Neural cell (in vitro differentiated cells): ENCODE data around the gene PTRH1. TPM values are rescaled to one million over a fixed set of nuclear protein-coding genes. Genes with fewer than 3 reads are reported as not detected.

ENCODE experiments used
- H2AFZ ChIP-seq: fragments of 200-600, 300-800 bp; sonication (generic), shearing (Covaris generic); 2 replicates; pipeline ENCODE4 v1.6.0; 2014; ENCODE audit warnings: low read depth, mild to moderate bottlenecking, antibody characterized with exemption, low read length, moderate library complexity
- H3F3A ChIP-seq: fragments of 200-600 bp; shearing (Covaris generic); 2 replicates; pipeline ENCODE4 v1.6.1; 2016; ENCODE audit warnings: mild to moderate bottlenecking, moderate library complexity, mixed read lengths, antibody characterized with exemption, low read length; ENCODE audit not compliant: insufficient read depth, poor library complexity, severe bottlenecking
- H3K27ac ChIP-seq: fragments of 200-600, 300-800 bp; sonication (generic), shearing (Covaris generic); 2 replicates; pipeline ENCODE4 v1.5.1; 2014; ENCODE audit warnings: mild to moderate bottlenecking, low read length, moderate library complexity
- H3K27me3 ChIP-seq: fragments of 300-800, 200-600 bp; sonication (generic), shearing (Covaris generic); 2 replicates; pipeline ENCODE4 v1.6.0; 2014; ENCODE audit warnings: mild to moderate bottlenecking, low read depth, low read length, moderate library complexity; ENCODE audit not compliant: insufficient read depth
- H3K36me3 ChIP-seq: fragments of 300-800, 200-600 bp; sonication (generic), shearing (Covaris generic); 2 replicates; pipeline ENCODE4 v1.5.1; 2014; ENCODE audit warnings: mild to moderate bottlenecking, antibody characterized with exemption, low read length, moderate library complexity; ENCODE audit not compliant: insufficient read depth
- H3K4me2 ChIP-seq: fragments of 300-800, 200-600 bp; sonication (generic), shearing (Covaris generic); 2 replicates; pipeline ENCODE4 v1.6.0; 2014; ENCODE audit warnings: mild to moderate bottlenecking, low read length
- H3K4me3 ChIP-seq: fragments of 300-800, 200-600 bp; sonication (generic), shearing (Covaris generic); 2 replicates; pipeline ENCODE4 v1.5.1; 2014; ENCODE audit warnings: mild to moderate bottlenecking, low read length, moderate library complexity
- H3K79me2 ChIP-seq: fragments of 200-600 bp; shearing (Covaris generic); replicated peaks from 2 replicates; pipeline ENCODE4 v1.6.0; 2014; ENCODE audit warnings: mild to moderate bottlenecking, low read length, moderate library complexity; ENCODE audit not compliant: insufficient read depth
- H3K9ac ChIP-seq: fragments of 300-800, 200-600 bp; sonication (generic), shearing (Covaris generic); 2 replicates; pipeline ENCODE4 v1.6.1; 2016; ENCODE audit warnings: mild to moderate bottlenecking, low read length, mixed read lengths
- H3K9me2 ChIP-seq: fragments of 200-600 bp; shearing (Covaris generic); 2 replicates; pipeline ENCODE4 v1.6.1; 2016; ENCODE audit warnings: mild to moderate bottlenecking, low read length, mixed read lengths; ENCODE audit not compliant: insufficient read depth
- H3K9me3 ChIP-seq: fragments of 200-600, 300-800 bp; sonication (generic), shearing (Covaris generic); 2 replicates; pipeline ENCODE4 v1.6.1; 2016; ENCODE audit warnings: mild to moderate bottlenecking, mixed run types, low read length, moderate library complexity, mixed read lengths
- H4K20me1 ChIP-seq: fragments of 200-600 bp; shearing (Covaris generic); 2 replicates; pipeline ENCODE4 v1.6.1; 2016; ENCODE audit warnings: mild to moderate bottlenecking, mixed run types; ENCODE audit not compliant: insufficient read depth
- CTCF ChIP-seq: fragments of 450-650 bp; IDR thresholded peaks from 2 replicates; pipeline ENCODE4 v1.5.1; 2014; ENCODE audit warnings: antibody characterized with exemption, mild to moderate bottlenecking, moderate library complexity; ENCODE audit not compliant: poor library complexity, severe bottlenecking
- EP300 ChIP-seq: fragments of 450-650 bp; conservative IDR thresholded peaks from 2 replicates; pipeline ENCODE4 v1.6.1; 2014; ENCODE audit warnings: antibody characterized with exemption, mild to moderate bottlenecking, moderate library complexity; ENCODE audit not compliant: poor library complexity, severe bottlenecking
- EZH2 ChIP-seq: fragments of 200-600, 300-800 bp; shearing (Covaris generic), sonication (generic); IDR thresholded peaks from 2 replicates; pipeline ENCODE4 v1.6.1; 2014; ENCODE audit warnings: antibody characterized with exemption, low read length, borderline replicate concordance, mild to moderate bottlenecking; ENCODE audit not compliant: insufficient read depth, poor library complexity, severe bottlenecking
- MXI1 ChIP-seq: fragments of 450-650 bp; conservative IDR thresholded peaks from 2 replicates; pipeline ENCODE4 v1.6.1; 2014; ENCODE audit warnings: antibody characterized with exemption, mild to moderate bottlenecking; ENCODE audit not compliant: poor library complexity, severe bottlenecking
- POLR2AphosphoS5 ChIP-seq: IDR thresholded peaks from 2 replicates; pipeline ENCODE4 v1.6.1; 2012
- RAD21 ChIP-seq: fragments of 450-650 bp; conservative IDR thresholded peaks from 2 replicates; pipeline ENCODE4 v1.6.1; 2014; ENCODE audit warnings: antibody characterized with exemption, mild to moderate bottlenecking, moderate library complexity
- SMC3 ChIP-seq: fragments of 450-650 bp; conservative IDR thresholded peaks from 2 replicates; pipeline ENCODE4 v1.6.1; 2014; ENCODE audit warnings: antibody characterized with exemption, mild to moderate bottlenecking, moderate library complexity; ENCODE audit not compliant: poor library complexity
- TAF1 ChIP-seq: IDR thresholded peaks from 2 replicates; pipeline ENCODE4 v1.6.1; 2012; ENCODE audit warnings: low read depth
- polyA plus RNA-seq: library from polyadenylated mRNA; depleted of rRNA; stranded (reverse); fragments of >200 nt; gene quantifications from 2 replicates; pipeline ENCODE4 v1.2.3, GENCODE V29; 2014
- TF ChIP-seq, protein P1 (sequence below): IDR thresholded peaks from 2 replicates; pipeline ENCODE4 v1.6.1; 2012; ENCODE audit warnings: borderline replicate concordance

The PTRH1 gene
- polyA plus RNA-seq, 1 donor from 2014 or later = 20.0 TPM

- Histone ChIP-seq H3K9me3 (no peaks in the 10 kb centered on the region), H3K79me2 (no peaks in the 10 kb centered on the region), H3F3A (no peaks in the 10 kb centered on the region), H3K9ac (no peak overlapping the region), H3K27me3 (no peaks in the 10 kb centered on the region), H3K4me3 (no peak overlapping the region), H4K20me1 (no peaks in the 10 kb centered on the region), H3K4me2 (no peak overlapping the region), H3K9me2 (no peaks in the 10 kb centered on the region), H3K27ac (no peak overlapping the region), H2AFZ (no peak overlapping the region), H3K36me3 (no peaks in the 10 kb centered on the region)
- TF ChIP-seq EZH2 (no peak), EP300 (no peak), CTCF (no peak), MXI1 (no peak), POLR2AphosphoS5 (no peak), RAD21 (no peak), TAF1 (no peak), SMC3 (no peak)
- TF ChIP-seq, protein P1, sequence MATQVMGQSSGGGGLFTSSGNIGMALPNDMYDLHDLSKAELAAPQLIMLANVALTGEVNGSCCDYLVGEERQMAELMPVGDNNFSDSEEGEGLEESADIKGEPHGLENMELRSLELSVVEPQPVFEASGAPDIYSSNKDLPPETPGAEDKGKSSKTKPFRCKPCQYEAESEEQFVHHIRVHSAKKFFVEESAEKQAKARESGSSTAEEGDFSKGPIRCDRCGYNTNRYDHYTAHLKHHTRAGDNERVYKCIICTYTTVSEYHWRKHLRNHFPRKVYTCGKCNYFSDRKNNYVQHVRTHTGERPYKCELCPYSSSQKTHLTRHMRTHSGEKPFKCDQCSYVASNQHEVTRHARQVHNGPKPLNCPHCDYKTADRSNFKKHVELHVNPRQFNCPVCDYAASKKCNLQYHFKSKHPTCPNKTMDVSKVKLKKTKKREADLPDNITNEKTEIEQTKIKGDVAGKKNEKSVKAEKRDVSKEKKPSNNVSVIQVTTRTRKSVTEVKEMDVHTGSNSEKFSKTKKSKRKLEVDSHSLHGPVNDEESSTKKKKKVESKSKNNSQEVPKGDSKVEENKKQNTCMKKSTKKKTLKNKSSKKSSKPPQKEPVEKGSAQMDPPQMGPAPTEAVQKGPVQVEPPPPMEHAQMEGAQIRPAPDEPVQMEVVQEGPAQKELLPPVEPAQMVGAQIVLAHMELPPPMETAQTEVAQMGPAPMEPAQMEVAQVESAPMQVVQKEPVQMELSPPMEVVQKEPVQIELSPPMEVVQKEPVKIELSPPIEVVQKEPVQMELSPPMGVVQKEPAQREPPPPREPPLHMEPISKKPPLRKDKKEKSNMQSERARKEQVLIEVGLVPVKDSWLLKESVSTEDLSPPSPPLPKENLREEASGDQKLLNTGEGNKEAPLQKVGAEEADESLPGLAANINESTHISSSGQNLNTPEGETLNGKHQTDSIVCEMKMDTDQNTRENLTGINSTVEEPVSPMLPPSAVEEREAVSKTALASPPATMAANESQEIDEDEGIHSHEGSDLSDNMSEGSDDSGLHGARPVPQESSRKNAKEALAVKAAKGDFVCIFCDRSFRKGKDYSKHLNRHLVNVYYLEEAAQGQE = no peak
These were observed 17.9 kb downstream of the PTRH1 start for GRCh38 chr9:127697575-127697974.

DNA sequence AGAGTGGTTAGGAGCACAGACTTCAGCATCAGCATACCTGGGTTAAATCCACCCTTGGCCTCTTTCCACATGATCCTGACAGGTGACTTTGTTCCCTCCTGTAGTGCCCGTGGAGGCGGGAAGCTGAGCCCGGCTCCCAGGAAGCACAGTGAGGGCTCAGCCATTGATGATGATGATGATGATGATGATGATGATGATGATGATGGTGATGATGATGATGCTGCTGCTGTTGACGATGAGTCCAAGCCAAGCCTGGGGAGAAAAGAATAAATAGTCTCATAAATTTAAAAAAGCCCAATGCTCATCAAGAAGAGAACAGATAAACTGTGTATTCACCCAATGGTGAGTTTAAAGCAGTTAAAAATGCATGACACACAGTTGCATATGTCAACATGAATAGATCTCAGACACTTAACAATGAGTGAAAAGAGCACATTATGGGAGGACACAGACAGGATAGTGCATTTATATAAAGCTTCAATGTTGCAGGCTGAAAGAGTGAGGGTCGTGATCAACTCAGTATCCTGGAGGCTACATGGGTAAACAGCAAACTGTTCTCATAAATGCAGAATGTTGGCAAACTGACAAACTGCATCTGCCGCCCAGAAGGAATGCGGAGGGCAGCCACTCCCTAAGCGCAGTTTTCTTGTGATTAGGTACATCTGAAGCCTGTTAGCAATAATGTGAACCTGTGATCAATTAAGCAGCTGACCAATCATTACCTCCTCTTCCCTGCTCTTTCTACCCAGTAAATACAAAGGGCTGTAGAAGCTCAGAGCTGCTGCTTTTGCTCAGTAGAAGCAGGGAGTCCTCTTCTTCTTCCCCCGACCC, 20.4 kb downstream of the PTRH1 start:
- no peaks in the 10 kb centered on the region for H3K9me3 ChIP-seq
- no peak overlapping the region for H3K4me2 ChIP-seq
- no peak overlapping the region for H3K27ac ChIP-seq
- no peaks in the 10 kb centered on the region for H3F3A ChIP-seq
- H3K4me3 ChIP-seq = no peak overlapping the region
- no peak overlapping the region for H2AFZ ChIP-seq
- no peaks in the 10 kb centered on the region for H3K9me2 ChIP-seq
- no peak for TF ChIP-seq CTCF
- no peak for TF ChIP-seq TAF1
- TF ChIP-seq, protein P1 = no peak
- TF ChIP-seq EZH2 = no peak
- TF ChIP-seq MXI1 = no peak
- no peak for TF ChIP-seq RAD21
- TF ChIP-seq EP300 = no peak
- TF ChIP-seq POLR2AphosphoS5 = no peak
- TF ChIP-seq SMC3 = no peak
- no peak overlapping the region for H3K9ac ChIP-seq
- no peaks in the 10 kb centered on the region for H3K27me3 ChIP-seq
- H4K20me1 ChIP-seq = no peaks in the 10 kb centered on the region
- no peaks in the 10 kb centered on the region for H3K79me2 ChIP-seq
- H3K36me3 ChIP-seq = no peaks in the 10 kb centered on the region
